Liver (tissue), 9 donors: ENCODE results near the gene ACTL10. TPM values are rescaled to one million over a fixed set of nuclear protein-coding genes. Genes with fewer than 3 reads are reported as not detected.

Experiments used
- DNase-seq: peaks from one replicate; pipeline ENCODE4 v3.0.0-alpha.2; 2017; ENCODE audit warnings: low spot score
- H3K27ac ChIP-seq, 2 donors: one replicate each; pipeline ENCODE4 v1.7.0; 2013; ENCODE audit warnings: inconsistent platforms in 2 of 2, low read length in 2 of 2, control low read depth in 1 of 2, low read depth in 1 of 2, mild to moderate bottlenecking in 1 of 2
- H3K27me3 ChIP-seq, 4 donors: one replicate each; pipeline versions ENCODE4 v1.6.1 to v1.7.0; 2013; ENCODE audit warnings: low read length in 3 of 4, inconsistent platforms in 1 of 4, mild to moderate bottlenecking in 1 of 4, moderate library complexity in 1 of 4; ENCODE audit not compliant: control insufficient read depth in 4 of 4, insufficient read depth in 4 of 4
- H3K36me3 ChIP-seq, 4 donors: one replicate each; pipeline versions ENCODE4 v1.6.1 to v1.7.0; 2013; ENCODE audit warnings: low read length in 3 of 4, mild to moderate bottlenecking in 3 of 4, low read depth in 1 of 4, moderate library complexity in 1 of 4; ENCODE audit not compliant: control insufficient read depth in 4 of 4, insufficient read depth in 3 of 4
- H3K4me1 ChIP-seq, 4 donors: one replicate each; pipeline versions ENCODE4 v1.6.1 to v1.7.0; 2013; ENCODE audit warnings: low read length in 3 of 4, mild to moderate bottlenecking in 3 of 4, moderate library complexity in 1 of 4; ENCODE audit not compliant: control insufficient read depth in 4 of 4, insufficient read depth in 4 of 4
- H3K4me3 ChIP-seq, 3 donors: one replicate each; pipeline versions ENCODE4 v1.6.1 to v1.7.0; 2013; ENCODE audit warnings: low read length in 3 of 3, control low read depth in 1 of 3, low read depth in 1 of 3, mild to moderate bottlenecking in 1 of 3
- H3K9ac ChIP-seq, 2 donors: one replicate each; pipeline ENCODE4 v1.7.0; 2013; ENCODE audit warnings: low read length in 2 of 2, mild to moderate bottlenecking in 2 of 2, moderate library complexity in 2 of 2, control low read depth in 1 of 2, low read depth in 1 of 2
- H3K9me3 ChIP-seq, 4 donors: one replicate each; pipeline versions ENCODE4 v1.6.1 to v1.7.0; 2013; ENCODE audit warnings: low read length in 3 of 4; ENCODE audit not compliant: control insufficient read depth in 4 of 4
- EGR1 ChIP-seq, 2 donors: IDR thresholded peaks; 2 replicates each; pipeline ENCODE4 v1.6.1; 2016 to 2018; ENCODE audit warnings: antibody characterized with exemption in 2 of 2, low read depth in 2 of 2
- FOXA1 ChIP-seq: IDR thresholded peaks from 2 replicates; pipeline ENCODE4 v1.6.1; 2016; ENCODE audit warnings: antibody characterized with exemption
- FOXA2 ChIP-seq: IDR thresholded peaks from 2 replicates; pipeline ENCODE4 v1.6.1; 2016; ENCODE audit warnings: antibody characterized with exemption
- GABPA ChIP-seq, 2 donors: IDR thresholded peaks in 1 of 2; conservative IDR thresholded peaks in 1 of 2; 2 replicates each; pipeline ENCODE4 v1.6.1; 2016; ENCODE audit warnings: antibody characterized with exemption in 2 of 2, mild to moderate bottlenecking in 1 of 2, moderate library complexity in 1 of 2
- HNF4A ChIP-seq, 2 donors: conservative IDR thresholded peaks; 2 replicates each; pipeline ENCODE4 v1.6.1; 2016; ENCODE audit warnings: antibody characterized with exemption in 2 of 2, mild to moderate bottlenecking in 2 of 2
- JUND ChIP-seq, 2 donors: IDR thresholded peaks; 2 replicates each; pipeline ENCODE4 v1.6.1; 2016; ENCODE audit warnings: antibody characterized with exemption in 2 of 2
- MAX ChIP-seq: IDR thresholded peaks from 2 replicates; pipeline ENCODE4 v1.6.1; 2016; ENCODE audit warnings: antibody characterized with exemption
- NR2F2 ChIP-seq: IDR thresholded peaks from 2 replicates; pipeline ENCODE4 v1.6.1; 2016; ENCODE audit warnings: antibody characterized with exemption
- RAD21 ChIP-seq, 2 donors: IDR thresholded peaks; 2 replicates each; pipeline ENCODE4 v1.6.1; 2016; ENCODE audit warnings: antibody characterized with exemption in 2 of 2, mild to moderate bottlenecking in 2 of 2
- RXRA ChIP-seq, 2 donors: IDR thresholded peaks; 2 replicates each; pipeline ENCODE4 v1.6.1; 2017 to 2018; ENCODE audit warnings: antibody characterized with exemption in 2 of 2, mild to moderate bottlenecking in 1 of 2
- SP1 ChIP-seq: IDR thresholded peaks from 2 replicates; pipeline ENCODE4 v1.6.1; 2018; ENCODE audit warnings: antibody characterized with exemption, mild to moderate bottlenecking
- WGBS: extraction: QIAGEN DNeasy Blood & Tissue Kit; methylation state at CpG from one replicate; pipeline ENCODE4 v1.1.7; 2013; 5-methylcytosine and 5-hydroxymethylcytosine counted together
- polyA plus RNA-seq, 2 donors: library from polyadenylated mRNA; stranded (reverse) in 1 of 2; unstranded in 1 of 2; fragments of 200-250 nt in 1 of 2; fragments of >200 nt in 1 of 2; fragmentation: Nextera tagmentation in 1 of 2; extraction: Ambion mirVana in 1 of 2; gene quantifications; one replicate each; pipeline versions ENCODE4 v1.2.1 to v1.2.3, GENCODE V29; 2013 to 2015
- total RNA-seq, 2 donors: library from RNA; depleted of rRNA; stranded (reverse); fragments of >200 nt; gene quantifications; one replicate each; pipeline ENCODE4 v1.2.3, GENCODE V29; 2014
- TF ChIP-seq, protein P1 (sequence below): IDR thresholded peaks from 2 replicates; pipeline ENCODE4 v1.6.1; 2016; ENCODE audit warnings: antibody characterized with exemption
- TF ChIP-seq, protein P2 (sequence below): fragments of 150-350 bp; IDR thresholded peaks from 2 replicates; pipeline ENCODE4 v1.5.1; 2017; ENCODE audit warnings: improper control_type of control experiment, low read depth, low read length; ENCODE audit not compliant: missing input control
- TF ChIP-seq, protein P3 (sequence below): IDR thresholded peaks from 2 replicates; pipeline ENCODE4 v1.6.1; 2016; ENCODE audit warnings: antibody characterized with exemption, mild to moderate bottlenecking
- donor health status: healthy.
- donor health status: healthy.
- donor health status: healthy.
- donor health status: healthy.
- donor health status: healthy.

Gene ACTL10
- total and polyA plus RNA-seq, 4 donors: 0.10 to 0.50 (median 0.35) TPM

DNA sequence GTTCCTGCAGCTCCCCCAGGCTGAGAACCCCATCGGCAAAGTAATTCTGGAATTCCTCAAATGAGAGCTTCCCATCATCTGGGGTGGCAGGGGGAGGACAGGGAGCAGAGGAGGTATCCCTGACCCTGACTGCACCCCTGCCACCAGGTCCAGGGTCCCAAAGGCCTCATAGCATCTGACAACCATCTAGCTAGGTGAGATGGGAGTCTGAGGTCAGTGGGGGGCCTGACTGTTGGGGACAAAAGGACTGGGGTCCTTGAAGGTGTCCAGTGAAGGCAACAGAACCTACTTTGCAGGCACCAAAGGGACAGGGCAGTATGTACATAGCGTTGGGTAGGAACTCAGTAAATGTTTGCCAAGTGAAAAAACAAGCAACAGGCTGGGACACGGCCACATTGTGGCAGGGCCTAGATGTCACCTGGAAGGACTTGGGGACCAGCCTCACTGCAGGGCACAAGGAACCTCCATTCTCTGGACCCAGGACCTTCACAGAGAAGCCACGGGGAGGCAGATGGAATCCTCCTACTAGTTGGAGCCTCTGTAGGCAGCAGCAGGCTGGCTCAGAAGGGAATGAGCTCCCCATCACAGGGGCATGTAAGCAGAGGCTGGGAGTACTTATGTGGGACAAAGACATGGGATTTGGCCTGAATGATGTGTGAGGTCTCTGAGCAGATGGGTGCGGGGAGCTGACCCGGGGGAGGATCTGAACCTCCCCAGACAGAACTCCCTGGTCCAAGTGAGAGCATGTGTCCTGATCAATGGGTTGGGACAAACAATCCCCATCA is 4.2 kb downstream of the ACTL10 start:
- H3K9ac ChIP-seq: no peak overlapping the region
- no peak overlapping the region for H3K4me3 ChIP-seq
- peaks cover 0 to 4% (median 0%) of the 10 kb centered on the region in 4 donors for H3K36me3 ChIP-seq
- DNase-seq: no peak
- H3K4me1 ChIP-seq: peaks cover 7 to 47% (median 23%) of the 10 kb centered on the region in 4 donors
- TF ChIP-seq SP1 (no peak), RXRA (IDR thresholded peaks at IDR 0.05) (no peak), GABPA (IDR thresholded peaks at IDR 0.05 in 1 of 2, conservative IDR thresholded peaks at IDR 0.05 in 1 of 2) (no peak), FOXA2 (no peak), FOXA1 (no peak), JUND (IDR thresholded peaks at IDR 0.05) (no peak), HNF4A (conservative IDR thresholded peaks at IDR 0.05) (no peak)
- TF ChIP-seq, protein P1, sequence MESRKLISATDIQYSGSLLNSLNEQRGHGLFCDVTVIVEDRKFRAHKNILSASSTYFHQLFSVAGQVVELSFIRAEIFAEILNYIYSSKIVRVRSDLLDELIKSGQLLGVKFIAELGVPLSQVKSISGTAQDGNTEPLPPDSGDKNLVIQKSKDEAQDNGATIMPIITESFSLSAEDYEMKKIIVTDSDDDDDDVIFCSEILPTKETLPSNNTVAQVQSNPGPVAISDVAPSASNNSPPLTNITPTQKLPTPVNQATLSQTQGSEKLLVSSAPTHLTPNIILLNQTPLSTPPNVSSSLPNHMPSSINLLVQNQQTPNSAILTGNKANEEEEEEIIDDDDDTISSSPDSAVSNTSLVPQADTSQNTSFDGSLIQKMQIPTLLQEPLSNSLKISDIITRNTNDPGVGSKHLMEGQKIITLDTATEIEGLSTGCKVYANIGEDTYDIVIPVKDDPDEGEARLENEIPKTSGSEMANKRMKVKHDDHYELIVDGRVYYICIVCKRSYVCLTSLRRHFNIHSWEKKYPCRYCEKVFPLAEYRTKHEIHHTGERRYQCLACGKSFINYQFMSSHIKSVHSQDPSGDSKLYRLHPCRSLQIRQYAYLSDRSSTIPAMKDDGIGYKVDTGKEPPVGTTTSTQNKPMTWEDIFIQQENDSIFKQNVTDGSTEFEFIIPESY: no peak
- TF ChIP-seq, protein P2, sequence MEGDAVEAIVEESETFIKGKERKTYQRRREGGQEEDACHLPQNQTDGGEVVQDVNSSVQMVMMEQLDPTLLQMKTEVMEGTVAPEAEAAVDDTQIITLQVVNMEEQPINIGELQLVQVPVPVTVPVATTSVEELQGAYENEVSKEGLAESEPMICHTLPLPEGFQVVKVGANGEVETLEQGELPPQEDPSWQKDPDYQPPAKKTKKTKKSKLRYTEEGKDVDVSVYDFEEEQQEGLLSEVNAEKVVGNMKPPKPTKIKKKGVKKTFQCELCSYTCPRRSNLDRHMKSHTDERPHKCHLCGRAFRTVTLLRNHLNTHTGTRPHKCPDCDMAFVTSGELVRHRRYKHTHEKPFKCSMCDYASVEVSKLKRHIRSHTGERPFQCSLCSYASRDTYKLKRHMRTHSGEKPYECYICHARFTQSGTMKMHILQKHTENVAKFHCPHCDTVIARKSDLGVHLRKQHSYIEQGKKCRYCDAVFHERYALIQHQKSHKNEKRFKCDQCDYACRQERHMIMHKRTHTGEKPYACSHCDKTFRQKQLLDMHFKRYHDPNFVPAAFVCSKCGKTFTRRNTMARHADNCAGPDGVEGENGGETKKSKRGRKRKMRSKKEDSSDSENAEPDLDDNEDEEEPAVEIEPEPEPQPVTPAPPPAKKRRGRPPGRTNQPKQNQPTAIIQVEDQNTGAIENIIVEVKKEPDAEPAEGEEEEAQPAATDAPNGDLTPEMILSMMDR: no peak
- TF ChIP-seq, protein P3, sequence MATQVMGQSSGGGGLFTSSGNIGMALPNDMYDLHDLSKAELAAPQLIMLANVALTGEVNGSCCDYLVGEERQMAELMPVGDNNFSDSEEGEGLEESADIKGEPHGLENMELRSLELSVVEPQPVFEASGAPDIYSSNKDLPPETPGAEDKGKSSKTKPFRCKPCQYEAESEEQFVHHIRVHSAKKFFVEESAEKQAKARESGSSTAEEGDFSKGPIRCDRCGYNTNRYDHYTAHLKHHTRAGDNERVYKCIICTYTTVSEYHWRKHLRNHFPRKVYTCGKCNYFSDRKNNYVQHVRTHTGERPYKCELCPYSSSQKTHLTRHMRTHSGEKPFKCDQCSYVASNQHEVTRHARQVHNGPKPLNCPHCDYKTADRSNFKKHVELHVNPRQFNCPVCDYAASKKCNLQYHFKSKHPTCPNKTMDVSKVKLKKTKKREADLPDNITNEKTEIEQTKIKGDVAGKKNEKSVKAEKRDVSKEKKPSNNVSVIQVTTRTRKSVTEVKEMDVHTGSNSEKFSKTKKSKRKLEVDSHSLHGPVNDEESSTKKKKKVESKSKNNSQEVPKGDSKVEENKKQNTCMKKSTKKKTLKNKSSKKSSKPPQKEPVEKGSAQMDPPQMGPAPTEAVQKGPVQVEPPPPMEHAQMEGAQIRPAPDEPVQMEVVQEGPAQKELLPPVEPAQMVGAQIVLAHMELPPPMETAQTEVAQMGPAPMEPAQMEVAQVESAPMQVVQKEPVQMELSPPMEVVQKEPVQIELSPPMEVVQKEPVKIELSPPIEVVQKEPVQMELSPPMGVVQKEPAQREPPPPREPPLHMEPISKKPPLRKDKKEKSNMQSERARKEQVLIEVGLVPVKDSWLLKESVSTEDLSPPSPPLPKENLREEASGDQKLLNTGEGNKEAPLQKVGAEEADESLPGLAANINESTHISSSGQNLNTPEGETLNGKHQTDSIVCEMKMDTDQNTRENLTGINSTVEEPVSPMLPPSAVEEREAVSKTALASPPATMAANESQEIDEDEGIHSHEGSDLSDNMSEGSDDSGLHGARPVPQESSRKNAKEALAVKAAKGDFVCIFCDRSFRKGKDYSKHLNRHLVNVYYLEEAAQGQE: no peak
- 77% methylated on average over 6 of the region's 6 CpGs for WGBS
- no peak overlapping the region for H3K27ac ChIP-seq
- H3K9me3 ChIP-seq: no peaks in the 10 kb centered on the region
- H3K27me3 ChIP-seq: no peaks in the 10 kb centered on the region

GRCh38 chr20:33671573-33672288 is 5.0 kb downstream of the ACTL10 start:
- no peak overlapping the region for H3K27ac ChIP-seq
- WGBS: 90% methylated on average over 8 of the region's 8 CpGs
- H3K27me3 ChIP-seq: no peaks in the 10 kb centered on the region
- H3K9me3 ChIP-seq: no peaks in the 10 kb centered on the region
- no peak for DNase-seq
- H3K4me3 ChIP-seq: no peak overlapping the region
- peaks cover 0 to 4% (median 0%) of the 10 kb centered on the region in 4 donors for H3K36me3 ChIP-seq
- H3K4me1 ChIP-seq: peaks cover 7 to 40% (median 19%) of the 10 kb centered on the region in 4 donors
- no peak overlapping the region for H3K9ac ChIP-seq
- TF ChIP-seq EGR1 (IDR thresholded peaks at IDR 0.05; ENCODE audit: low read depth in 2 of 2) (no peak), FOXA2 (no peak), SP1 (no peak), JUND (IDR thresholded peaks at IDR 0.05) (no peak), FOXA1 (no peak), NR2F2 (no peak), RAD21 (IDR thresholded peaks at IDR 0.05) (no peak), RXRA (IDR thresholded peaks at IDR 0.05) (no peak), HNF4A (conservative IDR thresholded peaks at IDR 0.05) (no peak), MAX (no peak)
- TF ChIP-seq, protein P2: no peak
- TF ChIP-seq, protein P3: no peak
